ENCODE results near the gene DAND5.
"Not testable (repeated sequence)": the region's sequence is repeated elsewhere in the genome, so short reads cannot be mapped to it uniquely, and the experiment has no call there.

DAND5 gene

DNA sequence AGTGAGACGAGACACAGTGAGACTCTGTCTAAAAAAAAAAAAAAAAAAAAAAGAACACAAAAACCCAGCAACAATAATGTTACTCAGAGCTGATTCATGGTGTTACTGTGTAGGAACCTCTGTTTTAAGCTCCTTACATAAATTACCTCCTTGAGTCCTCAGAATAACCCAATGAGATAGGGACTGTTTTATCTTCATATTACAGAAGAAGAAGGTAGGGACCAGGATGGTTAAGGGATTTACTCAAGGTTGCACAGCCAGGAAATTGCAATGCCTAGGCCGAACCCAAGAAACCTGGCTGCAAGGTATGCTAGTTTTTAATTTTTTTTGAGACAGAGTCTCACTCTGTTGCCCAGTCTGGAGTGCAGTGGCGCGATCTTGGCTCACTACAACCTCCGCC lies 1.5 kb upstream of the DAND5 start:
- DNase-seq = no peak

DNA sequence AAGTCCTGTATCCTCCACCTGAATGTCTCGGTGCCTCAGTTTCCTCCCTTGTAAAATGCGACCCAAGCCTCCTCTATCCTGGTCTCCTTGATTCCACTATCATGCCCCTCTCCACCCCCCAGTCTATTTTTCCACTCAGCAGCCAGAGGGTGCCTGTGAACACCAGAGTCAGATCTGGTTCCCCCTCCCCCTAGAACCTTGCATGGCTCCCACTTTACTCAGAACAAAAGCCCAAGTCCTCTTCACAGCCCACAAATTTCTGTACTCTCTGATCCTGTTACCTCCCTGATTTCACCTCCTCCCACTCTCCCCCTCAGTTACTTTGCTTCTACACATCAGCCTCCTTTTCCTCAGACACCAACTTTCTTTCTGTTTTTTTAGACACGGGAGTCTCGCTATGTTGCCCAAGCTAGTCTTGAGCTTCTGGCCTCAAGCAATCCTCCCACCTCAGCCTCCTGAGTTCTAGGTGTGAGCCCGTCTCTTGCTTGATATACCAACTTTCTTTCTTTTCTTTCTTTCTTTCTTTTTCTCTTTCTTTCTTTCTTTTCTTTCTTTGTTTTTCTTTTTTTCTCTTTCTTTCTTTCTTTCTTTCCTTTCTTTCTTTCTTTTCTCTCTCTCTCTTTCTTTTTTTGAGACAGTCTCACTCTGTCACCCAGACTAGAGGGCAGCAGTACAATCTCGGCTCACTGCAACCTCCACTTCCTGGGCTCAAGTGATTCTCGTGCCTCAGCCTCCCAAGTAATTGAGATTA lies 869 bp downstream of the DAND5 start:
- no peak for DNase-seq

- DNase-seq = no peak
Observed at GRCh38 chr19:12973236-12973635, 3.9 kb downstream of the DAND5 start.

DNA sequence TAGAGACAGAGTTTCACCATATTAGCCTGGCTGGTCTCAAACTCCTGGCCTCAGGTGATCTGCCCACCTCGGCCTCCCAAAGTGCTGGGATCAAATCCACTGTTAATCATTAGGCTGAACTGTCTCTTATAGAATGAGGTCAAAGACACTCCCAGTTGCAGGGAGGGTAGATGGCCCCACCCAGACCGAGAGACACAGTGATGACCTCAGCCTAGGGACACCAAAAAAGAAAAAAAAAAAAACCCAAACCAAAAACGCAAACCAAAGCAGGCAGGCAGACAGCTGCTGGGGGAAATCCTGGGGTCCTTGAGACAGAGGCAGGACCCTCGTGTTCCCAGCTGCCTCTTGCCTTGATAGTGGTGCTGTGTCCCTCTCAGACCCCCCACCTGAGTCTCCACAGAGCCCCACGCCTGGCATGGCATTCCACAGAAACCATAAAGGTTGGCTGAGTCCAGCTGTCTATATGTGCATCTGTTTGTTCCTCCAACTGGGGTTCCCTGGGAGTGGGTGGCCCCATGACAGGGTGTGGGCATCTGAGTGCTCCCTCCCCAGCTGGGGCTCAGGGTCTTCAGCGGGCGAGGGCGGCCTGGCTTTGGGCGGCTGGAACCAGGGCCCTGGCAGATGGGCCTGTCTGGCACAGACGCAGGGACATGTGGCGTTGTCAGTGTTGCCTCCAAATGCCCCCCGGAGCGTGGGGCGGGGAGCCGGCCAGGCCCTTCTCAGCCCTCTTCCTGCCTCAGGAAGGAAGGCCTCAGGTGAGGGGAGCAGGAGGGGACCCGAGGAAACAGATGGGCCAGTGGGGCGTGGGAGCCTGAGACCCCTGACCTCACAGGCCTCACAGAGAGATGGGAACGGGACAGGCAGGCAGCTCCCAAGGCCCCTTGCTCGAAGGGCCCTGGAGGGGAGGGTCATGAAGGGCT lies 5.2 kb downstream of the DAND5 start:
- DNase-seq = no peak

- no peak for DNase-seq
Observed at GRCh38 chr19:12975221-12975741, 5.9 kb downstream of the DAND5 start.

DNA sequence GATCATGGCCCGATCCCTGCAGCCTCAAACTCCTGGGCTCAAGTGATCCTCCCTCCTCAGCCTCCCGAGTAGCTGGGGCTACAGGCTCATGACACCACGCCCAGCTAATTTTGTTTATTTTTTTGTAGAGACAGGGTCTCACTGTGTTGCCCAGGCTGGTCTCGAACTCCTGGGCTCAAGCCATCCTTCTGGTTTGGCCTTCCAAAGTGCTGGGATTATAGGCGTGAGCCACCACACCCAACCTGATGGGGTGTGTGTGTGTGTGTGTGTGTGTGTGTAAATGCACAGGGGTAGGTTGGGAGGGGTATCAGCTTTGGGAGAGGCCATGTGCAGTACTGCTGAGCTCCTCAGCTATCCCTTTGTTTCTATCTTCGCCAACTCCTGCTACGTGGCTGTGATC lies 6.7 kb downstream of the DAND5 start:
- DNase-seq = not testable (repeated sequence)

GRCh38 chr19:12979974-12980373 lies 10.6 kb downstream of the DAND5 start:
- peak in 1 of 2 experiments; percentile 12 for DNase-seq

GRCh38 chr19:12982648-12983047 lies 13.3 kb downstream of the DAND5 start:
- DNase-seq = no peak

GRCh38 chr19:12983091-12983490 lies 13.7 kb downstream of the DAND5 start:
- DNase-seq = no peak

GRCh38 chr19:12983542-12984142 lies 14.3 kb downstream of the DAND5 start:
- peak; percentile 14 to 72 for DNase-seq

GRCh38 chr19:12984143-12984627 lies 14.8 kb downstream of the DAND5 start:
- DNase-seq = no peak

DNA sequence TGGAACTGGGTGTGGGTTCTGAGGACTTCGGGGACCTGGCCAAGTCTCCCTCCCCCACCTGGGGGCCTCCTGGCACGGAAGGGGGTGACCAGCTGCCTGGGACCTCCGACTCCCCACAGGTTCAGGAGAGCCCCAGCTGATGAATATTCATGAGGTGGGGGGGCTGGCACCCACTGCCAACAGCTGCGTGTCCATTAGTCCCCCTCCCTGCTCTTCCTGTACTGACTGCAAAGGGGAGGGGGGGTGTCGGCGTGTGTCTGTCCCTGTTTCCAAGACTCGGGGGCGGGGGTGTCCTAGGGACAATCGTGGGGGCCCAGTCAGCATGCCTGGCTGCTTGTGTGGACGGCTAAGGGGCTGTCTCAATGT lies 15.3 kb downstream of the DAND5 start:
- no peak for DNase-seq

DNA sequence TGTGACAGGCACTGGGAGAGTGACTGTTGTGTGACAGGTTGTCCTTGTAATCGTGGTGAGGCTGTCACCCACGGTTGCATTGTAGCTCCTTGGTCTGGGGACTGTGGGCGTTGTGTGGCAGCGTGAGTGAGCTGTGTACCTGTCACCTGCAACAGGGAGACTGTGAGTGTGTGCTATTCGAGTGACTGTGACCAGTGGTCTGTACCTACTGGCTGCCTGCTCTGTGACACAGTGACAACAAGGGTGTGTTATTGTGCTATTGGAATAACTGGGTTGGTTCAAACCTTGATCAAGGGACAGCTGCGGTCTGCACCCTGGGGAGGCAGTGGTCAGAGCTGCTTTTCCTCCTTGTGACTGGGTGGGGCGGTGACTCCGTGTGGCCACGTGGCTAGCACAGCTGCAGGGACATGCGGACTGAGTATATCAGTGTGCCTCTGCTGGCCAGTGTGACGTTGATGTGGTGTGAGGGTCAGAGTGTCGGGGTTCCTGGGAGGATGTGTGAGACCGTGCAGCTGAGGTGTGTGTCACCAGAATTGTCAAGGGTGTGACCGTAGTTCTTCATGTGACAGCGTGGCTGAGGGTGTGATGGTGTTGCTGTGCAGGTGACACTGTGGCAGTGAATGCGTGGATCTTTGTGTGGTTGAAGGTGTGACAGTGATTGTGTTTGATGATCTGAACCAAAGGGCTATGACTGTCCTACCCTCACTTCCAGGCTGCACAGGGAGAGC lies 15.8 kb downstream of the DAND5 start:
- DNase-seq = no peak

GRCh38 chr19:12986726-12987125 lies 17.4 kb downstream of the DAND5 start:
- no peak for DNase-seq

DNA sequence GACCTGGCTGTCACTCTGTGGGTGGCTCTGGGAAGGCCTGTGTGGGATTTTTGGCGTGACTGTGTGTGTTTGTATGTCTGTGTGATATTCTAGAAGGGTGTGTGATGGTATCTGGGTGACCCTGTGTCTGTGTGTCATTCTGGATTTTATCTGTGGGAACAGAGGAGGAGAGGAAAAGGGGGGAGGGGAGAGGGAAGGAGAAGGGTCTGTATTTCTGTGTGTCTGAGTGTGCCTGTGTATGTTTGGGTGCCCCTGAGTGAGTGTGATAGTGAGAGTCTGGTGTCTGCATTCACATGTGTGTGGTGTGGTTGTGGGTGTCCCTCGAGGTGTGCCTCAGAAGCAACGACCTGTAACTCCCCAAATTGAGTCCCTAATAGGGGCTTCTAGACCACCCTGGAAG lies 17.8 kb downstream of the DAND5 start:
- no peak for DNase-seq

DNA sequence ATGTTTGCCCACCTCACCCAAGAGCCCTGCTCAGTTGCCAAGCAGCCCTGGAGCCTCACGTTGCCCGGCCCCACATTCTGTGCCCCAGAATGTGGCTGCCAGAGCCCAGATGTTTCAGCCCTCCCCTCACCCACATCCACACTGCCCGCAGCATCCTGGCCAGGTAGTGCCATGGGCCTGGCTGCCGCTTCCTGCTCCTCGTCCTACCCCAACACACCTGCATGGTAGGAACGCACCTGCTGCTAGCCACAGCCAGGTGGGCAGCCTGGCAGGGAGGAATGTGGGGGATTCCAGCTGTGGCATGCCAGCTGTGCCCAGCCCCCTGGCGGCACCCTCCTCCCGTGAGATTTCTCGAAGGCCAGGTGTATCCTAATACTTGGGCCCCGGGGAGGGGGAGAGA lies 18.4 kb downstream of the DAND5 start:
- no peak for DNase-seq

- DNase-seq = no peak
Observed at GRCh38 chr19:12990431-12990830, 21.1 kb downstream of the DAND5 start.

DNA sequence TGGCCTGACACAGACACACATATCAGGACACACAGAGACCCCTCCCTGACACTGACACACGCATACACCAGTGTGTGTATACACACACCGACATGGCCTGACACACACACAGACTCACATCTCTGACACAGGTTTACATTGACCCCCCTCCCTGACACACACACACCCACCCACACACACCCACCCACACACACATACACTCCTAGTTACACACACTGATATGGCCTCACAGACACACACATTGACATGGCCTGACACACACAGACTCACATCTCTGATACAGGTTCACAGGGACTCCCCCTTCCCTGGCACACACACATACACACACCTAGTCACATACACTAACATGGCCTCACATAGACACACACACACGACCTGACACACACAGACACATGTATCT lies 21.5 kb downstream of the DAND5 start:
- no peak for DNase-seq

- DNase-seq = no peak
Observed at GRCh38 chr19:12991296-12991695, 21.9 kb downstream of the DAND5 start.

- no peak for DNase-seq
Observed at GRCh38 chr19:12992729-12993128, 23.4 kb downstream of the DAND5 start.

DNA sequence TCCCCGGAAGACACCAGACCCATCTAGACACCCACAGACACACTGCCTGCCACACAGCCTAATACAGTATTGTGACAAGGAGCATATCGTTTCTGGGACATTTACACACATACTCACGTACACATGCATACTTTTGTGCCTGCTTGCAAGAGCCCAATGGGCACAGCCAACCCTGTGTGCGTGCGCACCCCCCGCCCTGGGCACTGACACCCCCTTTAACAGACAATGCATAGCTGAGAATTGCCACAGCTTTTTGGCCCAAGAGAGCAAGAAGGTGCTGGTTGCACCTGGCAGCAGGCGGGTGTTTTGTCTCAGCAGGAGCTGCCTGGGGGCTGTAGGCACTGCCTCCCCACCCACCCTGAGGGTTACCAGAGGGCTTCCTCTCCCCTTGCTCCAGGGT lies 24.2 kb downstream of the DAND5 start:
- DNase-seq = no peak

DNA sequence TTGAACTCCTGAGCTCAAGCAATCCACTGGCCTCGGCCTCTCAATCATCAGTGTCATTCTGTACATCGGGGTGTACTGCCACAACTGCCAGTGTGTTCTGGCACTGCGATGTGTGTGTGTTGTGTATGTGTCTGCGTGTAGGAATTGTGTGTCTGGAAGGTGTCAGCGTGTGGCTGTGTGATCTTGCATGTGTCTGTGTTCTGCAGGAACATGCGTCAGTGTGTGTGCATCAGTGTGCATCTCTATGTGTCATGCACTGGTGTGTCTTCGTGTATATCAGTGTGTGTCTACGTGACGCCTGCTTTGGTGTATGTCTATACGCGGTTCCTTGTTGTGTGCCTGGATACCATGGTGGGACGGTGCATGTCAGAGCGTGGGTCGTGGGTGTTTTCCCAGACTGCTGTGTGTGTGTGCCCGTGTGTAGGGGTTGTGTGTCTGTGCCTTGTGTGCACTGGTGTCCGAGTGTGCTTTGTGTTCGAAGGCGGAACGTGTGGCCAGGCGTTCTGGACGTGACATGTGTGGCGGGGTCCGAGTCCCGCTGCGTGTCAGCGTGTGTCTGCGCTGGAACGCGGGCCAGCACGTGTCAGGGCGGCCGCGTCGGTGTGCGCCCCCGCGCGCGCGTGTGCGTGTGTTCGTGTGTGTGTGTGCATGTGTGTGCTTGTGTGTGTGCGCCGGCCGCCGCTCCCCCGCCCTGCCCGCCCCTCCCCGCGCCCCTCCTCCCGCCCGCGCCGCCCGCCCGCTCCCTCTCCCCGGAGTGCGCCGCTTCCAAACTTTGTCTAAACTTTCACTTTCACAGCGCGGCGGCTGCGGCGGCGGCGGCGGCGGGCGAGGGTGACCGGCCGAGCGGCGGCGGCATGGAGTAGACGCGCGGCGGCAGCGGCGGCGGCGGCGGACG lies 25.6 kb downstream of the DAND5 start, which contains the start of gene NFIX:
NFIX (plus strand) TSS at position 775 of the 895 bp plus-strand sequence. CDS start 363 bp downstream, outside the sequence.
- no peak for DNase-seq

Measured in NCI-H526 (cell line).